GM19025 (cell line): ENCODE data around the gene FYCO1.

Source experiments
- ATAC-seq: cut with Tn5 transposase; IDR thresholded peaks from one replicate; pipeline ENCODE4 v1.9.1; 2021; ENCODE audit warnings: mild to moderate bottlenecking, low read depth, moderate library complexity; ENCODE audit not compliant: unreplicated experiment

Gene FYCO1

DNA sequence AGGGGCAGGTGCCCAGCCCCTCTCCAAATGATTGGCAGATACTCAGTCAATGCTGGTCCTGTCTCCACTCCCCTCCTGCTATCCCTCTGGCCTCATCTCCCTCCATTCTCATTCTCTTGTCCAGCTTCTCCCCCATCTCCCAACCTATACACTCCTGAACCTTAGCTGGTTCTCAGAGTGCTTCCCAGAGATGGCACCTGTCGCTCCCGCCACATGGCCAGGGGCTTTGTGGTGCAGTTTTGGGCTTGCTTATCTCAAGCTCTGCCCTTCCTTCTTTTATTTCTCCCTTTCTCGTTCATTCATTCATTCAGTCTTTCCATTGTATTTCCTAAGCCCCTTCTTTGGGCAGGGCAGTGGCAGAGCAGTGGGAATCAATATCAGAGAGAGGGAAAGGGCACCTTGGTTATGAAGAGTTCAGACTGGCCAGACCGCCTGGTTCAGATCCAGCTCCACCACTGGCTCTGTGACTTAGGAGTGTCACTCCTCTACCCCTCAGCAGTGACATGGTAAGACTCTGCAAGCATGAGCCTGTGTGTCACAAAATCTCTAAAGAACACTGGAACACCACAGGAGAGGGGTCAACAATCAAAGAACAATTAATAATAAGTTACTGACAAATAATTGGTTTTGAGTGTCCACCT is 72.6 kb downstream of the FYCO1 start:
- no peak for ATAC-seq

DNA sequence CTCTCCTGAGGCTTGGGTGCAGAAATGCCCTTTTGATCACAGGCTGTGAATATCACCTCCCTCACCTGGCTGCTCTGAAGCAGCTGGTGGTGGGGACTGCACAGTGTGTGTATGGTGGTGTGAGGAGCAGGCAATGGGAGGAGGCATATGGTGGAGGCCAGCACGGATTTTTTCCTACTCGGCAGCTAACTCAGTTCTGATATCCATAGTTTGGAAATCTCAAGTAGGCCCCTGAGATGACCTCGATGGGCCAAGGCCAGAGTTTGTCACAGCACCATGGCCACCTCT is 73.6 kb downstream of the FYCO1 start:
- ATAC-seq, result no peak

- ATAC-seq, result no peak
These were observed 74.2 kb downstream of the FYCO1 start for GRCh38 chr3:45921158-45922038.

- ATAC-seq, result no peak
These were observed 78.3 kb downstream of the FYCO1 start for GRCh38 chr3:45917146-45917898.

DNA sequence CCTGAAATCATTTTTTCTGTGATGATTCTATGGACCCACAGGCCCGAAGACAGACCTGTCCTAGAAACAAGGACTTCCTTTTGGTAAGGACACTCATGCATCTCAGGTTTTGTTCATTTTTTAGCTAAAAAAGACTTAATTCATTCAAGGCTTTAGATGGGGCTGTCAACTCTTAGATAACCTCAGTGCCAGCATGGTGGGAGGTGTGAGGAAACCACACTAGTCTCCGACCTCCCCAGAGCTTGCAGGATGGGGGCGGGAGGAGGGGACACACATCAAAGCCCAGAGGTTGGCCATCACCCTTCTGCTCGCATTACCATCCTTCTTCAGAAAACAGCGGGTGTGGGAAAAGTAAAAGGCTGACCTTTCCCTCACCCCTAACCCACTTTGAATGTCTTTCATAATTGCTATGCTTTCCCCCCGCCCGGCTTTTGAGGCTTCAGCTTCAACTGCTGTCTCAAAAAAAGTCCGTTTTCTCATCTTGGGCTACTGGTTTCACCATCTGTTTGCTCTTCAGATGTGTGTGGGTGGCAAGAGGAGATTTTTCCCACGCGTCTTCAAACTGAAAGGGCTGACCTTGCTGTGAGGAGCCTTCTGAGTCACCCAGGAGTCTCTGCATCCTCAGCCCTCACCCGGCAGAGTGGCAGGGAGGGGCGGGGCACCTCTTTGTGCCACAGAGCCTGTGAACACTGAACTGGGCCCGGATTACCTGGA is 79.9 kb downstream of the FYCO1 start:
- peak; percentile 90 for ATAC-seq

DNA sequence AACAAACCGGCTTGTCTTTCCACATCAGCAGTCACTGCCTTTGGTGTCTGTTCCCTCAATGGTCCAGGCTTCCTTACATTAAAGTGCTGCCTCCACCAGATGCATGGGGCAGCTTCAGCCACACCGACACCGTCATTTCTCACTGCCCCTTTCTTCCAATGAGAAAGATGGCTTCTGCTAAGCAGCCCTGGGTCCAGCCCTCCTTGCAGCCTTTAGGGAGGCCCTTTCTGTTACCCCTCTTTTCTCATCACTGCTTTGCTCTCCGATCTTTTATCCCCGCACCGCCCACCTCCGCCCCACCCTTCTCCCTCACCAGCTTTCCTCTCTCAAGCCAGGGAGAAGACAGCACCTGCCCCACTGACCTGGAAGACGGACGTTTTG is 80.6 kb downstream of the FYCO1 start:
- ATAC-seq, result no peak

DNA sequence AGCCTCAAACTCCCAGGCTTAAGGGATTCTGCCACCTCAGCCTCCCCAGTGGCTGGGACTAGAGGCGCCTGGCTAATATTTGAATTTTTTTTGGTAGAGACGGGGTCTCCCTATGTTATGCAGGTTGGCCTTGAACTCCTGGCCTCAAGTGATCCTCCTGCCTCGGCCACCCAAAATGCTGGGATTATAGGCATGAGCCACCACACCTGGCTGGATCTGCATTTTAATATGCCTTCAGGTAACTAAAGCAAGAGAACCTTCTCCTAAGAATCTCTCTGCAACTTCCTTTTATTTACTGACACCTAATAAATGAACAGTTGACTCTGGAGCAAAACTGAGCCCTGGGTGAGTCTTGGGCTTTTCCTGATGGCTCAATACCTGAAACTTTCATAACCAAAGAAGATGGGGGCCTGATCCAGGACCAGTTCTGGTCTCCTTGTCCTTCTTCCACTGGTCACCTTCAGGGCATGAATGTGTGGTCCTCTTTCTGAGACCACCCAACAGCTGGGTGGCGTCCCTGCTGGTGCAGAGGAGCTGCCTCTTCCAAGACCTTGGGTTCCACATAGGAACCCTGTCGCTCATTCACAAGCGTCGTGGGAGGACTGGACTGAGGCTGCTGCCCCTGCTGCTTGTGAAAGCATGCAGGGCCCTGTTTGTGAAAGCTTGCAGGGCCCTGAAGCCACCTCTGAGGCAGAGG is 81.1 kb downstream of the FYCO1 start:
- ATAC-seq, result no peak

DNA sequence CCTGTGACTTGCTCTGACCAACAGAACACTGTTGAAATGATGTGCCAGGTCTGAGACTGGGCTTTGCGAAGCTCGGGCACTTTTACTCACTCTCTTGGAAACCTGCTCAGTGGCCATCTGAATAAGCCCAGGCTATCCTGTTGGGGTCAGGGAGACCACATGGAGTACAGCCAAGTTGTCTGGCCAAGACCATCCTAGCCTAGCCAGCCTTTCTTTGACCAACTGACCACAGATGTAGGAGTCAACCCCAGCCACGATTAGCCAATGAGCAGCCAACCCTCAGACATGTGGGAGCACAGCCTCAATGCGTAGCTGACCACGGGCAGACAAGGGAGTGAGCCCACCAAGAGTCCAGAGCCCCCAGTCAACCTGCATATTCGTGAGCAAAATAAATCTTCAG is 83.2 kb downstream of the FYCO1 start:
- ATAC-seq, result no peak

- no peak for ATAC-seq
These were observed 84.0 kb downstream of the FYCO1 start for GRCh38 chr3:45911511-45912226.

- ATAC-seq, result no peak
These were observed 84.7 kb downstream of the FYCO1 start for GRCh38 chr3:45910892-45911291.

DNA sequence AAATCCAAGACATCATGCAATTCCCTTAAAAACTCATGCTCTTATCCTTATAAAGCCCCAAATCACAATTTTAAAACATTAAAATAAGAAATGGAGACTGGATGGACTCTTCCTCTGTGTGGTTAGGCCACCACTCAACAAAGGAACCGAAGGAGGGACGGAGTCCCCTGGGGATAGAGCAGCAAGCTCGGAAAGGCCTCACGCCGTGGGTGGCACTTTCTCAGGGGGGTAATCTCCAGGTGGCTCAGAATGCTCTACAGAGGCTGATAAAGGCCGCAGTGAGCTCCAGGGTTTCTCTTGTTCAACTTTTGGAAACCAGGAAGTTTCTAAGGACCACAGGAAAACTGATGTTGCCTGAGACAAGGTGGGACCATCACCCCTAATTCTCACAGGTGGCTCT is 86.1 kb downstream of the FYCO1 start:
- ATAC-seq, result no peak

DNA sequence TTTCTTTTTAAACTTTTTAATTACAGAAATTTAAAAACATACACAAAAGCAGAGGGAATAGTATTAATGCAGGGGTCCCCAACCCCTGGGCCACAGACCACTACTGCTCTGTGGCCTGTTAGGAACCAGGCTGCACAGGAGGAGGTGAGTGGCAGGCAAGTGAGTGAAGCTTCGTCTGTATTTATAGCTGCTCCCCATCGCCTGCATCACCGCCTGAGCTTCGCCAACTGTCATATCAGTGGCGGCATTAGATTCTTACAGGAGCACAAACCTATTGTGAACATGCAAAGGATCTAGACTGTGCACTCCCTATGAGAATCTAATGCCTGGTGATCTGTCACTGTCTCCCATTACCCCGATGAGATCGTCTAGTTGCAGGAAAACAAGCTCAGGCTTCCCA is 86.9 kb downstream of the FYCO1 start:
- no peak for ATAC-seq

- no peak for ATAC-seq
These were observed 87.6 kb downstream of the FYCO1 start for GRCh38 chr3:45907769-45908705.

- ATAC-seq, result no peak
These were observed 88.8 kb downstream of the FYCO1 start for GRCh38 chr3:45906681-45907407.

DNA sequence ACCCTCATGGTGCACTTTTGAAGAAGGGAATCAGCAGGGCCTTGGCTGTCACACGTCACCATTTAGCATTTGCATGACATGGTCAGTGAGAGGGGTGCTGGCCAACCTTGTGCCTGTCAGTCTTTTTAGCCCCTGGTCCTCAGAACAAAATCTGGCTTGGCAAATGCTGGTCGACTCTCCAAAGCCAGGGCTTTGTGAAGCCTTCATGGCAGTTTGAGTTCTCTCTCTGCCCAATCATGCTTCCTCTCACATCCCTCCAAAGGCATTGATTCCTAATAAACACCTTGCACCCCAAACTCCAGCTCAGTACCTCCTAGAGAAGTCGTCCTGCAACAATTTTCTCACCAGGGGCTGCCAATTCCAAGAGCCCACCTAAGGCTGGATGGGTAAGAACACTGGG is 89.9 kb downstream of the FYCO1 start:
- ATAC-seq, result no peak

GRCh38 chr3:45904931-45905330 is 90.7 kb downstream of the FYCO1 start:
- ATAC-seq, result no peak

DNA sequence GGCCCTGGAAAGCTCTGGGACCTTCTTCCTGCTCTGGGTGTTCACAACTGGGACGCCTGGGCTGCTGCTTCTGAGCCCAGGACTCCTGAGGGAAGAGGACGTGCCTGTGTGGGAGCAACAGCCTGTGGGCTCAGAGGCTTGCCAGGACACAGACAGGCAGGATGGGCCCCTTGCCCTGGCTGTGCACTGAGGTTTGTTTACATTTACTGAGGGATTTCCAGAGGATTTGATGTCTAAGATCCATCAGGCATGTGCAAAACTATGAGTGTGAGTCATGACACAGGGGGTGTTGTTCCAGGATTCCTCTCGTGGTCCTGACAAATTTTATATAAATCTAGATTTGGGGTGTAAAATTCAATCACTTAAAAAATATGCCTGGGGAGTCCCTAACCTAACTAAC is 98.7 kb downstream of the FYCO1 start:
- no peak for ATAC-seq
